ENCODE data around the gene LZTS3.

LZTS3 gene

GRCh38 chr20:3175270-3175669, 1.9 kb upstream of the LZTS3 start:
- H3K27ac ChIP-seq = no peak overlapping the region
- no peak for TF ChIP-seq CTCF (conservative IDR thresholded peaks at IDR 0.05)

- peak overlapping the region; percentile 72 for H3K27ac ChIP-seq
- TF ChIP-seq CTCF (conservative IDR thresholded peaks at IDR 0.05) = no peak
Measured at GRCh38 chr20:3174442-3175261, 1.3 kb upstream of the LZTS3 start.

- peak; percentile 24; the same call in 1 of the 2 replicates for TF ChIP-seq CTCF (conservative IDR thresholded peaks at IDR 0.05)
- H3K27ac ChIP-seq = peak overlapping the region; percentile 72
Measured at GRCh38 chr20:3173610-3174441, 477 bp upstream of the LZTS3 start.

- peak overlapping the region; percentile 72; the same call in 1 of the 2 replicates for H3K27ac ChIP-seq
- no peak for TF ChIP-seq CTCF (conservative IDR thresholded peaks at IDR 0.05)
Measured at GRCh38 chr20:3172126-3172932, 1.0 kb downstream of the LZTS3 start.

GRCh38 chr20:3171391-3172125, 1.8 kb downstream of the LZTS3 start:
- H3K27ac ChIP-seq = no peak overlapping the region
- TF ChIP-seq CTCF (conservative IDR thresholded peaks at IDR 0.05) = no peak

GRCh38 chr20:3168829-3169590, 4.3 kb downstream of the LZTS3 start:
- no peak overlapping the region for H3K27ac ChIP-seq
- no peak for TF ChIP-seq CTCF (conservative IDR thresholded peaks at IDR 0.05)

Measured in VCaP (cell line).